Gastrocnemius medialis (tissue), 4 donors: ENCODE measurements around the gene NOTCH1. TPM values are rescaled to one million over a fixed set of nuclear protein-coding genes. Genes with fewer than 3 reads are reported as not detected.

Source experiments
- ATAC-seq, 2 donors: fragments of 150-250 bp; one replicate each; pipeline ENCODE4 v1.9.1; 2016
- DNase-seq, 2 donors: peaks; one replicate each; pipeline ENCODE4 v3.0.0-alpha.2; 2019
- H3K27ac ChIP-seq, 4 donors: fragments of 200-600 bp; sonication (generic); 1 replicate in 1 of 4; 2 replicates in 3 of 4; pipeline ENCODE4 v1.5.1; 2016 to 2018; ENCODE audit warnings: mild to moderate bottlenecking in 2 of 4, moderate library complexity in 1 of 4
- H3K27me3 ChIP-seq, 3 donors: fragments of 200-600 bp; sonication (generic) in 2 of 3; 1 replicate in 1 of 3; 2 replicates in 2 of 3; pipeline versions ENCODE4 v1.5.1 to v1.6.0; 2016 to 2019; ENCODE audit warnings: mild to moderate bottlenecking in 1 of 3, moderate library complexity in 1 of 3
- H3K36me3 ChIP-seq, 2 donors: fragments of 200-600 bp; sonication (generic) in 1 of 2; one replicate each; pipeline ENCODE4 v1.5.1; 2017 to 2018
- H3K4me1 ChIP-seq, 2 donors: fragments of 200-600 bp; sonication (generic) in 1 of 2; one replicate each; pipeline ENCODE4 v1.5.1; 2016 to 2017; ENCODE audit warnings: mild to moderate bottlenecking in 2 of 2
- H3K4me3 ChIP-seq, 4 donors: fragments of 200-600 bp; sonication (generic) in 3 of 4; 1 replicate in 1 of 4; 2 replicates in 3 of 4; pipeline ENCODE4 v1.5.1; 2016 to 2019; ENCODE audit warnings: mild to moderate bottlenecking in 2 of 4
- H3K9me3 ChIP-seq, 3 donors: fragments of 200-600 bp; sonication (generic) in 2 of 3; 1 replicate in 1 of 3; 2 replicates in 2 of 3; pipeline ENCODE4 v1.5.1; 2016 to 2019
- CTCF ChIP-seq, 5 experiments: fragments of 450-650 bp in 3 of 5; fragments of 200-600 bp in 2 of 5; sonication (generic) in 2 of 5; IDR thresholded peaks in 4 of 5; conservative IDR thresholded peaks in 1 of 5; 1 replicate in 4 of 5; 2 replicates in 1 of 5; pipeline ENCODE4 v1.5.1; 2016 to 2019; ENCODE audit warnings: antibody characterized with exemption in 5 of 5, mild to moderate bottlenecking in 3 of 5, moderate library complexity in 3 of 5
- POLR2A ChIP-seq, 2 donors: fragments of 450-650 bp; IDR thresholded peaks; one replicate each; pipeline ENCODE4 v1.6.1; 2017; ENCODE audit warnings: antibody characterized with exemption in 2 of 2, mild to moderate bottlenecking in 2 of 2, moderate library complexity in 2 of 2
- in situ Hi-C, 4 donors: fragments of 200-750 bp; cut with MboI; loops; one replicate each; pipeline versions ENCODE4 v1.15.0 to v1.8.0; 2017; ENCODE audit warnings: low sequenced_read_pairs in 4 of 4
- intact Hi-C: fragments of 100-400 bp; cut with DNase I; formaldehyde crosslinking; loops from one replicate; pipeline ENCODE4 v1.15.1; 2023; ENCODE audit warnings: low total_unique reads
- total RNA-seq, 4 donors: library from RNA; depleted of rRNA; stranded (reverse); fragments of >200 nt; gene quantifications; one replicate each; pipeline versions ENCODE4 v1.1.0 to v1.2.3, GENCODE V29; 2016

The NOTCH1 gene
- total RNA-seq, 4 donors from 2014 or later, result 6.3 to 15.4 (median 8.2) TPM

DNA sequence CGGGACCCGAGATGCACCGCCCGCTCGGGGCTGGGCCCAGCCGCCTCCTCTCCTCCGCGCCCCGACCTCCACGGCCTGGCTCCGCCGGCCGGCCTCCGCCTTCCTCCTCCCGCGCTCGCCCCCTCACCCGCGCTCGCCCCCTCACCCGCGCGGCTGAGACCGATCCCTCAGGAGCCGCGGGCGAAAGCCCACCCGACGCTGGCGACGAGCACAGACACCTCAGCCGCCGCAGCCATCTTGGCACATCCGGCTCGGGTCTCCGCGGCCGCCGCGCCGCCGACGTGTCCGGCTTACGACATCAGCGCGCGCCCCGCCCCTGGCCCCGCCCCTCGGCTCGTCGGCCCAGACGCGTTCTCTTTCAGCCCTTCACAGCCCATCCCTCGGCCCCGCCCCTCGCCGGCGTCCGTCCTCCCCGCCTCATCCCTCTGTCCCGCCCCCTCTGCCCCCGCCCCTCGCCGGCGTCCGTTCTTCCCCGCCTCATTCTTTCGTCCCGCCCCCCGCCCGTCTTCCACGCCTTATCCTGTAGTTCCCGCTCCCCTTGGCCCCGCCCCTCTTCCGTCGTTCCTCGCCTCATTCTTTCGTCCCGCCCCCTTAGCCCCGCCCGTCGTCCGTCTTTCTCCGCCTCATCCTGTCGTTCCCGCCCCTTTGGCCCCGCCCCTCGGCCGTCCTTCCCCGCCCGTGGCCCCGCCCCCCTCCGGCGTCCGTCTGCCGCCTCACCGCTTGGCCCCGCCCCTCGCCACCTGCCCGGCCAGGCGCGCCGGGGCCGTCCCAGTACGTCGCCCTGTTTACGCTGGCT is 62.9 kb downstream of the NOTCH1 start, which contains the start of gene SEC16A:
SEC16A (minus strand) TSS at position 248 of the 796 bp plus-strand sequence. CDS start 5,425 bp downstream, outside the sequence.
- Histone ChIP-seq H3K27ac (peak within 1 kb of the TSS; percentile 93 to 100 (median 98)), H3K27me3 (no peaks in the 10 kb centered on the region), H3K9me3 (no peaks in the 10 kb centered on the region), H3K36me3 (no peaks in the 10 kb centered on the region), H3K4me1 (peaks cover 24 to 25% of the 10 kb centered on the region in 2 donors), H3K4me3 (peak within 1 kb of the TSS; percentile 70 to 87 (median 74))
- DNase-seq, result peak; percentile 99
- in situ Hi-C loops, result loop anchor here in 1 of 4 donors (25.0 kb wide), 1 partner anchor 154 kb away; no protein-coding TSS in a partner anchor
- peak; percentile 82 to 87 for ATAC-seq
- intact Hi-C loops, result loop anchor here (1.0 to 10.0 kb wide), 5 partner anchors 62 to 942 kb away; partner anchors contain the start of genes AGPAT2, ENTR1, EXD3 and MAN1B1
- TF ChIP-seq CTCF (IDR thresholded peaks at IDR 0.05 in 4 of 5, conservative IDR thresholded peaks at IDR 0.05 in 1 of 5) (no peak), POLR2A (IDR thresholded peaks at IDR 0.05) (peak; percentile 80 to 94)

DNA sequence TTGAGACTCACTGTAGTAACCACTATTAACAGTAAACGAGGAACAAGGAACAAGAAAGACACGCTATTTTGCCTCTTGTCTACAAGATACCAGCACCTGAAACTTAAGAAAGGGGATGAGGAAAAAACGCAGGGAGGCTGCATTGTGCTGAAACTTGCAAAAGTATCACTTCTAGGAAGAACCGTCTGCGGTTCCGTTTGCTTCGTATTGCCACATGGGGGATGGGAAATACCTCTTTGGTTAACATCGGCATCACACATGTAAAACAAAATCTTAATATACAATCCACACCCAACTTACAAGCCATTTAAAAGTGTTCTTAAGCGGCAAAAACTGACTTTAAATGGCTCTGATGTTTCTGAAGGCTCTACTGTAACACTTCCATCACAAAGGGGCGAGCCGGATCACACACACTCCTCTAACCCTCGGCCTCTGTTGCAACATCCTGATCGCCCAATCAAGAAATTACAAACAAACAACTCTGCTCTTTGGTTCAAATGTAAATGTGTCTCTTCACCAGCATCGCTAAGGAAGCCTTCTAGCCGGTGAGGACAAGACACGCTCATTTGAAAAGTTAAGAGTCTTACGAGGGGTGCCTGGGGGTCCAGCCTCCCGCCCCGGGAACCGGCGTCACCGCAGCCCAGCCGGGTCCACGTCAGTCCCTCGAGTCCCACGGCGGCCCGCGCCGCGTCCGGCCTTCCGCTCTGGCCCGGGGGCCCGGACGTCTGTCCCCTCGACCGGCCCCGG is 63.6 kb downstream of the NOTCH1 start:
- TF ChIP-seq POLR2A (IDR thresholded peaks at IDR 0.05) (no peak), CTCF (IDR thresholded peaks at IDR 0.05 in 4 of 5, conservative IDR thresholded peaks at IDR 0.05 in 1 of 5) (no peak)

GRCh38 chr9:136481558-136481957 is 64.3 kb downstream of the NOTCH1 start:
- TF ChIP-seq POLR2A (IDR thresholded peaks at IDR 0.05) (no peak), CTCF (IDR thresholded peaks at IDR 0.05 in 4 of 5, conservative IDR thresholded peaks at IDR 0.05 in 1 of 5) (no peak)
- Histone ChIP-seq H3K4me3 (peak overlapping the region; percentile 70 to 87 (median 74)), H3K27ac (peak overlapping the region; percentile 92 to 100 (median 96)), H3K36me3 (peaks cover 0 to 12% of the 10 kb centered on the region in 2 donors), H3K27me3 (no peaks in the 10 kb centered on the region), H3K4me1 (peaks cover 24 to 25% of the 10 kb centered on the region in 2 donors), H3K9me3 (no peaks in the 10 kb centered on the region)
- in situ Hi-C loops (loop anchor here in 1 of 4 donors (25.0 kb wide), 1 partner anchor 156 kb away; no protein-coding TSS in a partner anchor), intact Hi-C loops (loop anchor here (5.0 to 10.0 kb wide), 2 partner anchors 606 to 943 kb away; partner anchors contain the start of genes EXD3, MAN1B1 and NOXA1)
- ATAC-seq (no peak), DNase-seq (no peak)

More for the DNA sequence above, 63.6 kb downstream of the NOTCH1 start:
- H3K27ac ChIP-seq, result peak overlapping the region; percentile 92 to 100 (median 96)
- ATAC-seq, result peak in 1 of 2 donors; percentile 9
- H3K4me1 ChIP-seq, result peaks cover 24 to 25% of the 10 kb centered on the region in 2 donors
- H3K36me3 ChIP-seq, result peaks cover 0 to 6% of the 10 kb centered on the region in 2 donors
- H3K4me3 ChIP-seq, result peak overlapping the region; percentile 70 to 87 (median 74)
- in situ Hi-C loops, result loop anchor here in 1 of 4 donors (25.0 kb wide), 1 partner anchor 155 kb away; no protein-coding TSS in a partner anchor
- intact Hi-C loops, result loop anchor here (2.0 to 10.0 kb wide), 3 partner anchors 63 to 943 kb away; partner anchors contain the start of genes EXD3, MAN1B1 and NOXA1
- no peak for DNase-seq
- H3K27me3 ChIP-seq, result no peaks in the 10 kb centered on the region
- H3K9me3 ChIP-seq, result no peaks in the 10 kb centered on the region

- Histone ChIP-seq H3K36me3 (peaks cover 0 to 58% of the 10 kb centered on the region in 2 donors), H3K4me1 (peaks cover 6 to 7% of the 10 kb centered on the region in 2 donors), H3K27ac (no peak overlapping the region), H3K9me3 (no peaks in the 10 kb centered on the region), H3K4me3 (no peak overlapping the region), H3K27me3 (no peaks in the 10 kb centered on the region)
- in situ Hi-C loops, result loop anchor here in 1 of 4 donors (25.0 kb wide), 1 partner anchor 161 kb away; no protein-coding TSS in a partner anchor
- no peak for ATAC-seq
- no peak for DNase-seq
- TF ChIP-seq POLR2A (IDR thresholded peaks at IDR 0.05), result no peak
- TF ChIP-seq CTCF (IDR thresholded peaks at IDR 0.05 in 4 of 5, conservative IDR thresholded peaks at IDR 0.05 in 1 of 5), result no peak
- intact Hi-C loops, result no loop called here
These were observed 69.3 kb downstream of the NOTCH1 start for GRCh38 chr9:136476369-136477150.
